HEK293 (cell line): Measurements from ENCODE around the gene CLINT1.

Experiments used
- CTCF ChIA-PET: fragments of 350-600 bp; formaldehyde crosslinking; extraction: SDS; loops from one replicate; lab custom pipeline; 2021; ENCODE audit warnings: antibody characterized with exemption; lab: Yijun Ruan, JAX
- POLR2A ChIA-PET: fragments of 300-600 bp; formaldehyde crosslinking; extraction: SDS; loops from one replicate; lab custom pipeline; 2020; ENCODE audit warnings: antibody characterized with exemption, inconsistent platforms; lab: Yijun Ruan, JAX
- H3K27ac ChIP-seq: fragments of 200-500 bp; sonication (Bioruptor generic); 2 replicates; pipeline ENCODE4 v1.5.1; 2014; ENCODE audit warnings: low read depth, low read length, control low read depth, inconsistent platforms; ENCODE audit errors: extremely low read depth
- H3K36me3 ChIP-seq, 2 experiments: fragments of 200-500 bp in 1 of 2; sonication (Bioruptor generic) in 1 of 2; 1 replicate in 1 of 2; 2 replicates in 1 of 2; pipeline ENCODE4 v1.5.1; 2014 to 2017; ENCODE audit warnings: inconsistent platforms in 2 of 2, low read length in 2 of 2; ENCODE audit not compliant: control insufficient read depth in 2 of 2, insufficient read depth in 1 of 2
- H3K4me1 ChIP-seq: fragments of 200-500 bp; sonication (Bioruptor generic); 2 replicates; pipeline ENCODE4 v1.5.1; 2014; ENCODE audit warnings: mild to moderate bottlenecking, low read length, inconsistent platforms; ENCODE audit not compliant: control insufficient read depth, insufficient read depth
- H3K4me3 ChIP-seq: 2 replicates; pipeline ENCODE4 v1.5.1; 2011; ENCODE audit warnings: low read depth, mild to moderate bottlenecking, control low read depth, low read length, moderate library complexity
- H3K9me3 ChIP-seq: fragments of 200-500 bp; sonication (Bioruptor generic); 2 replicates; pipeline ENCODE4 v1.5.1; 2014; ENCODE audit warnings: low read depth, low read length, inconsistent platforms; ENCODE audit not compliant: control insufficient read depth, insufficient read depth
- ELK4 ChIP-seq: IDR thresholded peaks from 2 replicates; pipeline ENCODE4 v1.6.1; 2011; ENCODE audit warnings: mild to moderate bottlenecking, low read depth, low read length, borderline replicate concordance
- REST ChIP-seq: fragments of 450-650 bp; formaldehyde crosslinking; IDR thresholded peaks from 2 replicates; pipeline ENCODE4 v1.5.1; 2016; ENCODE audit warnings: missing biosample characterization, missing genetic modification characterization
- WT1 ChIP-seq: fragments of 450-650 bp; formaldehyde crosslinking; IDR thresholded peaks from 2 replicates; pipeline ENCODE4 v1.5.1; 2016; ENCODE audit warnings: missing biosample characterization, missing genetic modification characterization
- ZFP37 ChIP-seq: fragments of 450-650 bp; formaldehyde crosslinking; IDR thresholded peaks from 2 replicates; pipeline ENCODE4 v1.5.1; 2016; ENCODE audit warnings: missing biosample characterization, missing genetic modification characterization
- ZNF202 ChIP-seq: fragments of 450-650 bp; formaldehyde crosslinking; IDR thresholded peaks from 2 replicates; pipeline ENCODE4 v1.5.1; 2016; ENCODE audit warnings: missing biosample characterization, missing genetic modification characterization, borderline replicate concordance
- ZNF248 ChIP-seq: fragments of 450-650 bp; formaldehyde crosslinking; IDR thresholded peaks from 2 replicates; pipeline ENCODE4 v1.5.1; 2017; ENCODE audit warnings: missing biosample characterization, missing genetic modification characterization
- ZNF280C ChIP-seq: fragments of 450-650 bp; formaldehyde crosslinking; IDR thresholded peaks from 2 replicates; pipeline ENCODE4 v1.5.1; 2016; ENCODE audit warnings: missing biosample characterization, missing genetic modification characterization
- ZNF473 ChIP-seq: fragments of 450-650 bp; formaldehyde crosslinking; IDR thresholded peaks from 2 replicates; pipeline ENCODE4 v1.5.1; 2017; ENCODE audit warnings: missing biosample characterization, missing genetic modification characterization
- ZNF677 ChIP-seq: fragments of 450-650 bp; IDR thresholded peaks from 2 replicates; pipeline ENCODE4 v1.5.0; 2018; ENCODE audit warnings: missing biosample characterization, mild to moderate bottlenecking, missing genetic modification characterization, moderate library complexity
- ZNF707 ChIP-seq: fragments of 450-650 bp; formaldehyde crosslinking; IDR thresholded peaks from 2 replicates; pipeline ENCODE4 v1.5.1; 2016; ENCODE audit warnings: missing biosample characterization, missing genetic modification characterization
- ZNF837 ChIP-seq: fragments of 450-650 bp; formaldehyde crosslinking; IDR thresholded peaks from 2 replicates; pipeline ENCODE4 v1.5.1; 2016; ENCODE audit warnings: missing biosample characterization, missing genetic modification characterization

CLINT1 gene

GRCh38 chr5:157735991-157736390, 123.0 kb downstream of the CLINT1 start:
- TF ChIP-seq ZNF280C (tag by site-specific recombination) (no peak), ZNF473 (tag by site-specific recombination) (no peak), ZNF248 (tag by site-specific recombination) (no peak), ZNF837 (tag by site-specific recombination) (no peak), ELK4 (no peak), ZNF707 (tag by site-specific recombination) (no peak), ZNF202 (tag by site-specific recombination) (no peak), ZNF677 (tag by site-specific recombination) (no peak), ZFP37 (tag by site-specific recombination) (no peak), REST (tag by site-specific recombination) (no peak), WT1 (tag by site-specific recombination) (no peak)
- CTCF ChIA-PET: interaction anchor here (0.6 kb wide), 2 partner anchors 30 to 304 kb away, joined by 4 to 5 read pairs; no protein-coding TSS in a partner anchor
- Histone ChIP-seq H3K4me3 (no peak overlapping the region), H3K4me1 (no peaks in the 10 kb centered on the region), H3K36me3 (peaks cover 45 to 46% of the 10 kb centered on the region in 2 experiments), H3K27ac (no peak overlapping the region), H3K9me3 (no peaks in the 10 kb centered on the region)
- POLR2A ChIA-PET: interaction anchor here (0.7 kb wide), 1 partner anchor 510 kb away, joined by 4 read pairs; no protein-coding TSS in a partner anchor
